IMR-90 (cell line): Measurements from ENCODE around the gene TSHZ1. TPM values are rescaled to one million over a fixed set of nuclear protein-coding genes. Genes with fewer than 3 reads are reported as not detected.
A peak's percentile ranks its signal among the peaks of the same experiment; 100 is the strongest.

Source experiments
- ATAC-seq: fragments of 200-7000 bp; cut with Tn5 transposase; 2 replicates; pipeline ENCODE4 v1.9.1; 2020; ENCODE audit warnings: low read depth, mild to moderate bottlenecking, moderate library complexity
- BruUV-seq: library from RNA; stranded (reverse); fragments of 400-500 nt; replicated peaks from 2 replicates; lab custom pipeline; 2021; lab: Mats Ljungman, UMichigan
- CTCF ChIA-PET: fragments of 300-600 bp; formaldehyde crosslinking; extraction: SDS; loops from one replicate; lab custom pipeline; 2021; ENCODE audit warnings: antibody characterized with exemption; lab: Yijun Ruan, JAX
- POLR2A ChIA-PET: fragments of 300-600 bp; sonication (Branson Sonifier 250); formaldehyde crosslinking; loops from one replicate; lab custom pipeline; 2022; ENCODE audit warnings: antibody characterized with exemption; ENCODE audit not compliant: unreplicated experiment; lab: Charles Lee
- DNase-seq: peaks from one replicate; pipeline ENCODE4 v3.0.0; 2013
- H2AFZ ChIP-seq: replicated peaks from 2 replicates; pipeline ENCODE3; 2013; ENCODE audit warnings: low read length, mild to moderate bottlenecking; ENCODE audit not compliant: poor library complexity
- H2AK5ac ChIP-seq: 2 replicates; pipeline ENCODE4 v1.6.1; 2013; ENCODE audit warnings: low read depth, low read length, inconsistent platforms
- H2AK9ac ChIP-seq: replicated peaks from 2 replicates; pipeline ENCODE3; 2013; ENCODE audit warnings: mild to moderate bottlenecking, low read depth, low read length, moderate library complexity; ENCODE audit not compliant: poor library complexity
- H2BK120ac ChIP-seq: 2 replicates; pipeline ENCODE4 v1.6.1; 2013; ENCODE audit warnings: low read depth, low read length, inconsistent platforms
- H2BK15ac ChIP-seq: 3 replicates; pipeline ENCODE4 v1.6.1; 2013; ENCODE audit warnings: low read depth, low read length, inconsistent platforms
- H2BK20ac ChIP-seq: 2 replicates; pipeline ENCODE4 v1.6.1; 2013; ENCODE audit warnings: low read depth, mild to moderate bottlenecking, inconsistent platforms, low read length, moderate library complexity
- H2BK5ac ChIP-seq: 2 replicates; pipeline ENCODE4 v1.6.1; 2013; ENCODE audit warnings: mild to moderate bottlenecking, low read depth, low read length, inconsistent platforms; ENCODE audit not compliant: poor library complexity, severe bottlenecking
- H3K14ac ChIP-seq: replicated peaks from 2 replicates; pipeline ENCODE4 v1.6.1; 2013; ENCODE audit warnings: low read depth, low read length, inconsistent platforms
- H3K18ac ChIP-seq: 2 replicates; pipeline ENCODE4 v1.6.1; 2013; ENCODE audit warnings: low read depth, low read length, control low read depth
- H3K23ac ChIP-seq: 2 replicates; pipeline ENCODE4 v1.6.1; 2013; ENCODE audit warnings: low read depth, low read length, inconsistent platforms
- H3K27ac ChIP-seq: 2 replicates; pipeline ENCODE4 v1.5.1; 2013; ENCODE audit warnings: mild to moderate bottlenecking, control low read depth, low read length; ENCODE audit not compliant: insufficient read depth
- H3K27me3 ChIP-seq: 2 replicates; pipeline ENCODE4 v1.6.1; 2013; ENCODE audit warnings: low read length; ENCODE audit not compliant: control insufficient read depth, insufficient read depth
- H3K36me3 ChIP-seq: 2 replicates; pipeline ENCODE4 v1.6.1; 2013; ENCODE audit warnings: low read length, mixed read lengths; ENCODE audit not compliant: control insufficient read depth, insufficient read depth
- H3K4ac ChIP-seq: 2 replicates; pipeline ENCODE4 v1.6.1; 2013; ENCODE audit warnings: low read depth, low read length, inconsistent platforms
- H3K4me1 ChIP-seq: 2 replicates; pipeline ENCODE4 v1.6.1; 2013; ENCODE audit warnings: low read length, mixed read lengths; ENCODE audit not compliant: control insufficient read depth, insufficient read depth
- H3K4me2 ChIP-seq: 2 replicates; pipeline ENCODE4 v1.6.1; 2013; ENCODE audit warnings: low read depth, mild to moderate bottlenecking, control low read depth, low read length, moderate library complexity
- H3K4me3 ChIP-seq: 2 replicates; pipeline ENCODE4 v1.5.1; 2013; ENCODE audit warnings: low read depth, mild to moderate bottlenecking, control low read depth, low read length, moderate library complexity; ENCODE audit not compliant: insufficient read depth
- H3K56ac ChIP-seq: 2 replicates; pipeline ENCODE4 v1.6.1; 2013; ENCODE audit warnings: low read length, inconsistent platforms; ENCODE audit not compliant: insufficient read depth; ENCODE audit errors: extremely low read depth
- H3K79me1 ChIP-seq, 2 experiments: 2 replicates each; pipeline ENCODE4 v1.6.1; 2013; ENCODE audit warnings: low read length in 2 of 2, inconsistent platforms in 1 of 2, low read depth in 1 of 2
- H3K9ac ChIP-seq: 2 replicates; pipeline ENCODE4 v1.6.1; 2013; ENCODE audit warnings: low read depth, low read length, control low read depth
- H3K9me1 ChIP-seq: 2 replicates; pipeline ENCODE4 v1.6.1; 2013; ENCODE audit warnings: low read length, inconsistent platforms; ENCODE audit not compliant: insufficient read depth
- H3K9me3 ChIP-seq: 2 replicates; pipeline ENCODE4 v1.6.1; 2013; ENCODE audit warnings: low read length; ENCODE audit not compliant: control insufficient read depth, insufficient read depth
- H4K20me1 ChIP-seq: 2 replicates; pipeline ENCODE4 v1.6.1; 2013; ENCODE audit warnings: low read length, inconsistent platforms; ENCODE audit not compliant: insufficient read depth
- H4K5ac ChIP-seq: 2 replicates; pipeline ENCODE4 v1.6.1; 2013; ENCODE audit warnings: mild to moderate bottlenecking, low read depth, low read length, control low read depth
- H4K8ac ChIP-seq, 2 experiments: 2 replicates each; pipeline ENCODE4 v1.6.1; 2013; ENCODE audit warnings: low read depth in 2 of 2, low read length in 2 of 2, control low read depth in 1 of 2, inconsistent platforms in 1 of 2
- H4K91ac ChIP-seq: 2 replicates; pipeline ENCODE4 v1.6.1; 2013; ENCODE audit warnings: low read depth, low read length, inconsistent platforms; ENCODE audit not compliant: insufficient read depth
- BHLHE40 ChIP-seq: fragments of 150-350 bp; IDR thresholded peaks from 2 replicates; pipeline ENCODE4 v1.6.1; 2016; ENCODE audit warnings: mild to moderate bottlenecking, low read depth, low read length
- CEBPB ChIP-seq: IDR thresholded peaks from 2 replicates; pipeline ENCODE4 v1.6.1; 2012; ENCODE audit warnings: low read depth, low read length, improper control_type of control experiment
- CHD1 ChIP-seq: IDR thresholded peaks from 2 replicates; pipeline ENCODE4 v1.6.1; 2012; ENCODE audit warnings: low read depth, low read length, improper control_type of control experiment
- ELK1 ChIP-seq: fragments of 150-350 bp; IDR thresholded peaks from 2 replicates; pipeline ENCODE4 v1.6.1; 2016; ENCODE audit warnings: low read depth, mild to moderate bottlenecking, low read length, moderate library complexity, borderline replicate concordance
- FOS ChIP-seq: fragments of 150-350 bp; IDR thresholded peaks from 2 replicates; pipeline ENCODE4 v1.6.1; 2016; ENCODE audit warnings: low read depth, low read length
- MAFK ChIP-seq: IDR thresholded peaks from 2 replicates; pipeline ENCODE4 v1.6.1; 2012; ENCODE audit warnings: low read depth, low read length, improper control_type of control experiment
- MAZ ChIP-seq: IDR thresholded peaks from 2 replicates; pipeline ENCODE4 v1.6.1; 2012; ENCODE audit warnings: low read depth, mild to moderate bottlenecking, low read length, improper control_type of control experiment, moderate library complexity, borderline replicate concordance
- MXI1 ChIP-seq: IDR thresholded peaks from 2 replicates; pipeline ENCODE4 v1.6.1; 2012; ENCODE audit warnings: low read depth, mild to moderate bottlenecking, low read length, moderate library complexity, borderline replicate concordance
- NFE2L2 ChIP-seq: fragments of 150-350 bp; IDR thresholded peaks from 2 replicates; pipeline ENCODE4 v1.6.1; 2016; ENCODE audit warnings: low read depth, mild to moderate bottlenecking, low read length
- RAD21 ChIP-seq: IDR thresholded peaks from 2 replicates; pipeline ENCODE4 v1.6.1; 2012; ENCODE audit warnings: low read length, improper control_type of control experiment
- RCOR1 ChIP-seq: IDR thresholded peaks from 2 replicates; pipeline ENCODE4 v1.6.1; 2012; ENCODE audit warnings: mild to moderate bottlenecking, low read length, improper control_type of control experiment; ENCODE audit not compliant: insufficient replicate concordance
- RFX5 ChIP-seq: IDR thresholded peaks from 2 replicates; pipeline ENCODE4 v1.8.0; 2012; ENCODE audit warnings: low read depth, mild to moderate bottlenecking, low read length, moderate library complexity
- SMC3 ChIP-seq: fragments of 150-350 bp; IDR thresholded peaks from 2 replicates; pipeline ENCODE4 v1.6.1; 2016; ENCODE audit warnings: low read depth, mild to moderate bottlenecking, antibody characterized with exemption, low read length, moderate library complexity
- WGBS, 2 experiments: methylation state at CpG; one replicate each; pipeline versions ENCODE4 v1.1.5 to v1.1.7; 2013; ENCODE audit warnings: missing lambda C conversion rate in 2 of 2; ENCODE audit not compliant: insufficient read length in 1 of 2; ENCODE audit errors: extremely low coverage in 2 of 2; 5-methylcytosine and 5-hydroxymethylcytosine counted together
- dilution Hi-C: fragments of 300-500 bp; cut with HindIII; formaldehyde crosslinking; loops from one replicate; pipeline ENCODE4 v1.14.3; 2018; ENCODE audit warnings: low sequenced_read_pairs; ENCODE audit not compliant: unreplicated experiment
- in situ Hi-C: fragments of 300-500 bp; cut with MboI; formaldehyde crosslinking; loops from 3 replicates; pipeline ENCODE4 v1.14.3; 2019; ENCODE audit warnings: low sequenced_read_pairs, inconsistent platforms, mixed read lengths
- intact Hi-C: fragments of 100-400 bp; cut with micrococcal nuclease; formaldehyde crosslinking; loops from 2 replicates; pipeline ENCODE4 v1.10.0; 2022
- polyA plus RNA-seq, 3 experiments: library from polyadenylated mRNA; depleted of rRNA; stranded (reverse); fragments of >200 nt; gene quantifications; 2 replicates each; pipeline ENCODE4 v1.2.3, GENCODE V29; 2012; ENCODE audit warnings: low replicate concordance in 1 of 3
- total RNA-seq: library from RNA; depleted of rRNA; stranded (reverse); fragments of >200 nt; gene quantifications from 2 replicates; pipeline ENCODE4 v1.2.3, GENCODE V29; 2012
- TF ChIP-seq, protein P1 (sequence below): conservative IDR thresholded peaks from 2 replicates; pipeline ENCODE4 v1.5.1; 2012; ENCODE audit warnings: mild to moderate bottlenecking, low read depth, low read length, improper control_type of control experiment

Gene TSHZ1
- total and polyA plus RNA-seq, 2 of the 4 experiments (the other 2 are of a cell fraction), result 7.1 to 10.0 TPM

DNA sequence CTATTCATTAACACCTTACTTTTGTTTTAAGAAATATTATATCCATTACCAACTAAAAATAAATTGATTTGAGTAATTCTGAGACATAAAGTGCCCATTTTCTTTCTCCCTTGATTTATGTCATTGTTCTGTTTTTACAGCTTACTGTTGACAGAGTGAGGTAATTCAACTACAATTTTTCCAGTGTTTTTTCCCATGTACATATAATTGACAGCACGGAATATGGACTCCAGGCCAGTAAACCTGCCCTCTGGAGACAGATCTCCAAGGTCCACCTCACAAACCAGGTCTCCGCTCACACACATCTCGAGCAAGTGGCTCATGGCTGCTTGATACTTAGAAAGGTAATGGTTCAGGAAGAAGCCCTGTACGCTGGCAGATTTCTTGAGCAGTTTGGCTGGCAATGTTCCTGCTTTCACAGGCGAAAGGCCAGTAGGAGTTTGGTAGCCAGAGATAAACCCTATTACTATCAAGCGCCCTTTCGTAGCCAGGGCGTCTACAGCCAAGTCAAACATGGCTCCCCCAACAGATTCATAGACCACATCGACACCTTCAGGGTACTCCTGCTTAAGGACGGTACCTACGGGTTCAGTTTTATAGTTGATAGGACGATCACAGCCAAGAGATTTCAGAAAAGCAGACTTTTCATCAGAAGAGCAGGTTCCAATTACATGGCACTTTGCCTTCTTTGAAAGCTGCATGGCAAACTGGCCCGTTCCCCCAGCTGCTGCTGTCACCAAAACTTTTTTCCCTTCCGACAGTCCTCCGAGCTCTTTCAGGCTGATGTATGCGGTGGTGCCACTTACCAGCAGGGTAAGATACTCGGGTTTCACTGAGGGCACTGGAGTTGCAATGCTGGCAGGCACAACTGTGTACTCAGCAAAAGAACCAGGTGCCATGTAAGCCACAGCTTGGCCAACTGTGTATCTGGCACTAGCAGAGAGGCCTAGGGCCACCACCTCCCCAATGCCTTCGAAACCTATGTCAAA lies 9.0 kb upstream of the TSHZ1 start:
- no peak overlapping the region for H2BK120ac ChIP-seq
- no peaks in the 10 kb centered on the region for H3K9me3 ChIP-seq
- no peak overlapping the region for H2AFZ ChIP-seq
- whole genome bisulfite sequencing, 2 experiments, result 97% methylated on average over 6 of the region's 18 CpGs; no CpG with 5 or more reads in 1 of the 2 experiments
- H4K8ac ChIP-seq, result no peak overlapping the region
- H2AK5ac ChIP-seq, result no peak overlapping the region
- DNase-seq (no peak), ATAC-seq (no peak)
- dilution Hi-C loops (no loop called here), in situ Hi-C loops (loop anchor here (25.0 kb wide), 1 partner anchor 1161 kb away; no protein-coding TSS in a partner anchor), intact Hi-C loops (loop anchor here (10.0 kb wide), 1 partner anchor 257 kb away; no protein-coding TSS in a partner anchor)
- H3K27ac ChIP-seq, result no peak overlapping the region
- H3K4me3 ChIP-seq, result no peak overlapping the region
- H4K91ac ChIP-seq, result no peak overlapping the region
- no peak overlapping the region for H3K56ac ChIP-seq
- no peak overlapping the region for H3K4me2 ChIP-seq
- no peak overlapping the region; the same call in 1 of the 2 replicates for H4K5ac ChIP-seq
- 0 out of 2 replicates have a peak overlapping the region, but pooled peaks have one; percentile 23 for H3K23ac ChIP-seq
- H3K18ac ChIP-seq, result no peak overlapping the region
- no peaks in the 10 kb centered on the region for H3K27me3 ChIP-seq
- no peak overlapping the region for H3K9ac ChIP-seq
- H3K4me1 ChIP-seq, result peaks cover 9% of the 10 kb centered on the region
- no peak overlapping the region for H3K14ac ChIP-seq
- BruUV-seq, result TSS peak; percentile 10
- peaks cover 9% of the 10 kb centered on the region for H3K9me1 ChIP-seq
- no peak overlapping the region for H2BK20ac ChIP-seq
- no peak overlapping the region for H2BK5ac ChIP-seq
- H2AK9ac ChIP-seq, result no peak overlapping the region
- H3K4ac ChIP-seq, result peak overlapping the region; percentile 15
- ChIA-PET POLR2A (no interaction called here), CTCF (interaction anchor here (0.8 kb wide), 1 partner anchor 1602 kb away, joined by 3 read pairs; no protein-coding TSS in a partner anchor)
- H2BK15ac ChIP-seq, result no peak overlapping the region
- peaks cover 18 to 56% of the 10 kb centered on the region in 2 experiments for H3K79me1 ChIP-seq
- H3K36me3 ChIP-seq, result peaks cover 17% of the 10 kb centered on the region
- H4K20me1 ChIP-seq, result no peaks in the 10 kb centered on the region; the same call in none of the 2 replicates
- TF ChIP-seq CHD1 (no peak), RFX5 (no peak), MXI1 (no peak), BHLHE40 (no peak), FOS (no peak), MAFK (no peak), NFE2L2 (no peak), CEBPB (no peak), RCOR1 (no peak), MAZ (no peak), RAD21 (no peak), SMC3 (no peak), ELK1 (no peak)
- TF ChIP-seq, protein P1, sequence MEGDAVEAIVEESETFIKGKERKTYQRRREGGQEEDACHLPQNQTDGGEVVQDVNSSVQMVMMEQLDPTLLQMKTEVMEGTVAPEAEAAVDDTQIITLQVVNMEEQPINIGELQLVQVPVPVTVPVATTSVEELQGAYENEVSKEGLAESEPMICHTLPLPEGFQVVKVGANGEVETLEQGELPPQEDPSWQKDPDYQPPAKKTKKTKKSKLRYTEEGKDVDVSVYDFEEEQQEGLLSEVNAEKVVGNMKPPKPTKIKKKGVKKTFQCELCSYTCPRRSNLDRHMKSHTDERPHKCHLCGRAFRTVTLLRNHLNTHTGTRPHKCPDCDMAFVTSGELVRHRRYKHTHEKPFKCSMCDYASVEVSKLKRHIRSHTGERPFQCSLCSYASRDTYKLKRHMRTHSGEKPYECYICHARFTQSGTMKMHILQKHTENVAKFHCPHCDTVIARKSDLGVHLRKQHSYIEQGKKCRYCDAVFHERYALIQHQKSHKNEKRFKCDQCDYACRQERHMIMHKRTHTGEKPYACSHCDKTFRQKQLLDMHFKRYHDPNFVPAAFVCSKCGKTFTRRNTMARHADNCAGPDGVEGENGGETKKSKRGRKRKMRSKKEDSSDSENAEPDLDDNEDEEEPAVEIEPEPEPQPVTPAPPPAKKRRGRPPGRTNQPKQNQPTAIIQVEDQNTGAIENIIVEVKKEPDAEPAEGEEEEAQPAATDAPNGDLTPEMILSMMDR, result no peak
